ENCODE data around the gene KCTD20.

KCTD20 gene

GRCh38 chr6:36455486-36456027 is 12.8 kb downstream of the KCTD20 start:
- no peak overlapping the region for H3K27ac ChIP-seq (replicated peaks; ENCODE audit: low read length)
- peaks cover 0 to 43% of the 10 kb centered on the region in 2 donors for H3K36me3 ChIP-seq (replicated peaks in 1 of 2; ENCODE audit: control insufficient read depth in 2 of 2, insufficient read depth in 2 of 2, low read length in 2 of 2)
- H3K4ac ChIP-seq (ENCODE audit: low read length) = no peak overlapping the region
- H3K23ac ChIP-seq (ENCODE audit: low read depth, low read length, poor library complexity) = no peak overlapping the region
- H3K4me2 ChIP-seq (ENCODE audit: insufficient read depth, low read length, poor library complexity, severe bottlenecking) = no peak overlapping the region
- H2BK15ac ChIP-seq (ENCODE audit: low read length) = no peak overlapping the region
- H3K9ac ChIP-seq (ENCODE audit: low read depth, low read length, poor library complexity) = no peak overlapping the region
- H3K4me1 ChIP-seq (ENCODE audit: control insufficient read depth in 2 of 2, insufficient read depth in 1 of 2, low read depth in 1 of 2, low read length in 2 of 2) = no peaks in the 10 kb centered on the region
- H4K91ac ChIP-seq (ENCODE audit: low read depth, low read length, poor library complexity) = no peak overlapping the region
- no peak overlapping the region for H2BK12ac ChIP-seq (ENCODE audit: low read length)
- H3K4me3 ChIP-seq (ENCODE audit: low read length in 2 of 2) = no peak overlapping the region
- no peak overlapping the region for H2BK5ac ChIP-seq (ENCODE audit: low read length)
- H3K27me3 ChIP-seq (ENCODE audit: control insufficient read depth in 3 of 3, insufficient read depth in 3 of 3, low read depth in 1 of 3, low read length in 3 of 3) = no peaks in the 10 kb centered on the region
- no peak overlapping the region for H3K14ac ChIP-seq (ENCODE audit: low read length)
- no CpG with 5 or more reads among the region's 3 CpGs for WGBS, 2 donors (ENCODE audit: extremely low coverage in 2 of 2, insufficient read length in 2 of 2, insufficient replicate concordance in 1 of 2)
- H3K9me3 ChIP-seq (replicated peaks in 1 of 2; ENCODE audit: control insufficient read depth in 2 of 2, insufficient read depth in 1 of 2, low read depth in 1 of 2, low read length in 2 of 2) = no peaks in the 10 kb centered on the region
- H3K18ac ChIP-seq (ENCODE audit: low read length) = no peak overlapping the region
- no peak for DNase-seq (ENCODE audit: low spot score)
- no peak overlapping the region for H2AK5ac ChIP-seq (ENCODE audit: low read depth, low read length)
- H4K8ac ChIP-seq (ENCODE audit: low read depth, low read length) = no peak overlapping the region
- H2BK120ac ChIP-seq (ENCODE audit: low read depth, low read length) = no peak overlapping the region
- peaks cover 3% of the 10 kb centered on the region for H3K79me1 ChIP-seq (ENCODE audit: low read depth, low read length)
- H2AFZ ChIP-seq (ENCODE audit: low read length) = no peak overlapping the region

DNA sequence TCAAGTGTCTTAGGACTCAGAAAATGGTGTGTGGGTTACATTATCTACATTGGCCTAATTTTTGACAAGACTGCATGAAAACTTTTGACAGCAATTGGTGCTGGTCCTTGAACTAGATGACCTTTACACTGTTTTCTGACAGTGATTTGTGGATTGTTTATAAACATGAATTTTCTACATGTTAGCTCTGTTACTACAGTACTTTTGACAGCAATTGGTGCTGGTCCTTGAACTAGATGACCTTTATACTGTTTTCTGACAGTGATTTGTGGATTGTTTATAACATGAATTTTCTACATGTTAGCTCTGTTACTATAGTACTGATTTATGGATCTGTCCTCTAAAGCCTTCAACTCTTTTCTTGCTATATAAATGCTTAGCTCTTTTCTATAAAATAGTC is 16.7 kb downstream of the KCTD20 start:
- H3K14ac ChIP-seq (ENCODE audit: low read length) = no peak overlapping the region
- H3K27me3 ChIP-seq (ENCODE audit: control insufficient read depth in 3 of 3, insufficient read depth in 3 of 3, low read depth in 1 of 3, low read length in 3 of 3) = no peaks in the 10 kb centered on the region
- no peak overlapping the region for H4K91ac ChIP-seq (ENCODE audit: low read depth, low read length, poor library complexity)
- H3K18ac ChIP-seq (ENCODE audit: low read length) = no peak overlapping the region
- H3K9me3 ChIP-seq (replicated peaks in 1 of 2; ENCODE audit: control insufficient read depth in 2 of 2, insufficient read depth in 1 of 2, low read depth in 1 of 2, low read length in 2 of 2) = peaks cover 0 to 5% of the 10 kb centered on the region in 2 donors
- H3K79me1 ChIP-seq (ENCODE audit: low read depth, low read length) = no peaks in the 10 kb centered on the region
- H3K27ac ChIP-seq (replicated peaks; ENCODE audit: low read length) = no peak overlapping the region
- H2BK12ac ChIP-seq (ENCODE audit: low read length) = no peak overlapping the region
- no peak overlapping the region for H3K9ac ChIP-seq (ENCODE audit: low read depth, low read length, poor library complexity)
- no peak overlapping the region for H3K4ac ChIP-seq (ENCODE audit: low read length)
- peaks cover 1 to 21% of the 10 kb centered on the region in 2 donors for H3K36me3 ChIP-seq (replicated peaks in 1 of 2; ENCODE audit: control insufficient read depth in 2 of 2, insufficient read depth in 2 of 2, low read length in 2 of 2)
- H3K4me1 ChIP-seq (ENCODE audit: control insufficient read depth in 2 of 2, insufficient read depth in 1 of 2, low read depth in 1 of 2, low read length in 2 of 2) = no peaks in the 10 kb centered on the region
- no peak for DNase-seq (ENCODE audit: low spot score)
- H3K23ac ChIP-seq (ENCODE audit: low read depth, low read length, poor library complexity) = no peak overlapping the region
- H2BK15ac ChIP-seq (ENCODE audit: low read length) = no peak overlapping the region
- H3K4me2 ChIP-seq (ENCODE audit: insufficient read depth, low read length, poor library complexity, severe bottlenecking) = no peak overlapping the region
- no peak overlapping the region for H2BK5ac ChIP-seq (ENCODE audit: low read length)
- no peak overlapping the region for H4K8ac ChIP-seq (ENCODE audit: low read depth, low read length)
- no peak overlapping the region for H2AFZ ChIP-seq (ENCODE audit: low read length)
- H2AK5ac ChIP-seq (ENCODE audit: low read depth, low read length) = no peak overlapping the region
- H3K4me3 ChIP-seq (ENCODE audit: low read length in 2 of 2) = no peak overlapping the region
- H2BK120ac ChIP-seq (ENCODE audit: low read depth, low read length) = no peak overlapping the region

DNA sequence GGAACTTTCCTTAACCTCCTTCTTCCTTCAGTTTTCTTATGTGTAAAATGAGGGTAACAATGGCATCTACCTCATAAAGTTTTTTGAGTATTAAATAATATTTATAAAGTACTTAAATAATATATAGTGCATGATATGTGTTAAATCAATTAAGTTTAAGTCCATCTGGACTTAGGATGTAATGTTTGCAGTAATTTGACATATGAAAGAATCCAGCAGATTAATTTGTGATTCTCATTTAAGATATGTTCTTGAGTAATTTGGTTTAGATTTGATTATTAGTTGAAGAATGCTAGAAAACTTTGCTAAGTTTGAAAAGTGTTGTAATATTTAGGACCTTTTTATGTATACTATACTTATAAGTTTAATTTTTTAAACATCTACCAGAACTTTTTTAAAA is 18.1 kb downstream of the KCTD20 start:
- H3K23ac ChIP-seq (ENCODE audit: low read depth, low read length, poor library complexity) = no peak overlapping the region
- no peak overlapping the region for H3K14ac ChIP-seq (ENCODE audit: low read length)
- H3K18ac ChIP-seq (ENCODE audit: low read length) = no peak overlapping the region
- H3K4me1 ChIP-seq (ENCODE audit: control insufficient read depth in 2 of 2, insufficient read depth in 1 of 2, low read depth in 1 of 2, low read length in 2 of 2) = no peaks in the 10 kb centered on the region
- H3K79me1 ChIP-seq (ENCODE audit: low read depth, low read length) = no peaks in the 10 kb centered on the region
- no peak overlapping the region for H2BK15ac ChIP-seq (ENCODE audit: low read length)
- no peak overlapping the region for H3K9ac ChIP-seq (ENCODE audit: low read depth, low read length, poor library complexity)
- H3K27me3 ChIP-seq (ENCODE audit: control insufficient read depth in 3 of 3, insufficient read depth in 3 of 3, low read depth in 1 of 3, low read length in 3 of 3) = no peaks in the 10 kb centered on the region
- H2AK5ac ChIP-seq (ENCODE audit: low read depth, low read length) = no peak overlapping the region
- H3K4me2 ChIP-seq (ENCODE audit: insufficient read depth, low read length, poor library complexity, severe bottlenecking) = no peak overlapping the region
- no peak overlapping the region for H4K8ac ChIP-seq (ENCODE audit: low read depth, low read length)
- H4K91ac ChIP-seq (ENCODE audit: low read depth, low read length, poor library complexity) = no peak overlapping the region
- H3K27ac ChIP-seq (replicated peaks; ENCODE audit: low read length) = no peak overlapping the region
- DNase-seq (ENCODE audit: low spot score) = no peak
- H3K36me3 ChIP-seq (replicated peaks in 1 of 2; ENCODE audit: control insufficient read depth in 2 of 2, insufficient read depth in 2 of 2, low read length in 2 of 2) = peaks cover 1 to 18% of the 10 kb centered on the region in 2 donors
- H2AFZ ChIP-seq (ENCODE audit: low read length) = no peak overlapping the region
- no peak overlapping the region for H3K4ac ChIP-seq (ENCODE audit: low read length)
- no peak overlapping the region for H3K4me3 ChIP-seq (ENCODE audit: low read length in 2 of 2)
- H2BK5ac ChIP-seq (ENCODE audit: low read length) = no peak overlapping the region
- peaks cover 0 to 5% of the 10 kb centered on the region in 2 donors for H3K9me3 ChIP-seq (replicated peaks in 1 of 2; ENCODE audit: control insufficient read depth in 2 of 2, insufficient read depth in 1 of 2, low read depth in 1 of 2, low read length in 2 of 2)
- H2BK120ac ChIP-seq (ENCODE audit: low read depth, low read length) = no peak overlapping the region
- no peak overlapping the region for H2BK12ac ChIP-seq (ENCODE audit: low read length)

GRCh38 chr6:36461646-36462045 is 18.8 kb downstream of the KCTD20 start:
- H3K79me1 ChIP-seq (ENCODE audit: low read depth, low read length) = no peaks in the 10 kb centered on the region
- no peak overlapping the region for H3K4me2 ChIP-seq (ENCODE audit: insufficient read depth, low read length, poor library complexity, severe bottlenecking)
- no peaks in the 10 kb centered on the region for H3K4me1 ChIP-seq (ENCODE audit: control insufficient read depth in 2 of 2, insufficient read depth in 1 of 2, low read depth in 1 of 2, low read length in 2 of 2)
- no peak overlapping the region for H3K14ac ChIP-seq (ENCODE audit: low read length)
- no peak overlapping the region for H3K9ac ChIP-seq (ENCODE audit: low read depth, low read length, poor library complexity)
- H4K8ac ChIP-seq (ENCODE audit: low read depth, low read length) = no peak overlapping the region
- peaks cover 1 to 17% of the 10 kb centered on the region in 2 donors for H3K36me3 ChIP-seq (replicated peaks in 1 of 2; ENCODE audit: control insufficient read depth in 2 of 2, insufficient read depth in 2 of 2, low read length in 2 of 2)
- H2AFZ ChIP-seq (ENCODE audit: low read length) = no peak overlapping the region
- peaks cover 0 to 5% of the 10 kb centered on the region in 2 donors for H3K9me3 ChIP-seq (replicated peaks in 1 of 2; ENCODE audit: control insufficient read depth in 2 of 2, insufficient read depth in 1 of 2, low read depth in 1 of 2, low read length in 2 of 2)
- H3K18ac ChIP-seq (ENCODE audit: low read length) = no peak overlapping the region
- H3K27ac ChIP-seq (replicated peaks; ENCODE audit: low read length) = no peak overlapping the region
- H4K91ac ChIP-seq (ENCODE audit: low read depth, low read length, poor library complexity) = no peak overlapping the region
- WGBS, 2 donors (ENCODE audit: extremely low coverage in 2 of 2, insufficient read length in 2 of 2, insufficient replicate concordance in 1 of 2) = no CpG with 5 or more reads among the region's 3 CpGs
- no peak overlapping the region for H2BK5ac ChIP-seq (ENCODE audit: low read length)
- no peaks in the 10 kb centered on the region for H3K27me3 ChIP-seq (ENCODE audit: control insufficient read depth in 3 of 3, insufficient read depth in 3 of 3, low read depth in 1 of 3, low read length in 3 of 3)
- no peak overlapping the region for H2BK12ac ChIP-seq (ENCODE audit: low read length)
- DNase-seq (ENCODE audit: low spot score) = no peak
- no peak overlapping the region for H3K23ac ChIP-seq (ENCODE audit: low read depth, low read length, poor library complexity)
- no peak overlapping the region for H2AK5ac ChIP-seq (ENCODE audit: low read depth, low read length)
- no peak overlapping the region for H2BK120ac ChIP-seq (ENCODE audit: low read depth, low read length)
- no peak overlapping the region for H3K4me3 ChIP-seq (ENCODE audit: low read length in 2 of 2)
- no peak overlapping the region for H2BK15ac ChIP-seq (ENCODE audit: low read length)
- no peak overlapping the region for H3K4ac ChIP-seq (ENCODE audit: low read length)
